ENCODE data around the gene ANK3. TPM values are rescaled to one million over a fixed set of nuclear protein-coding genes. Genes with fewer than 3 reads are reported as not detected.

ANK3 gene
- total and polyA plus RNA-seq, 4 experiments from 2014 or later = 7.2 to 90.1 (median 55.8) TPM

- POLR2A ChIA-PET (ENCODE audit: partially characterized antibody) = no interaction called here
- Histone ChIP-seq H3K4me3 (ENCODE audit: low read length in 2 of 2) (no peak overlapping the region), H3K27ac (ENCODE audit: low read depth, low read length) (no peak overlapping the region), H3K36me3 (ENCODE audit: insufficient read depth, low read length) (no peaks in the 10 kb centered on the region), H3K9me3 (ENCODE audit: control insufficient read depth in 1 of 2, low read length in 2 of 2) (no peaks in the 10 kb centered on the region), H3K27me3 (ENCODE audit: insufficient read depth, low read length) (no peaks in the 10 kb centered on the region), H3K4me1 (ENCODE audit: insufficient read depth, low read length) (peaks cover 18% of the 10 kb centered on the region)
- Mint-ChIP-seq H3K36me3 (peaks cover 27 to 29% of the 10 kb centered on the region in 2 donors), H3K9me3 (peaks cover 0 to 14% (median 7%) of the 10 kb centered on the region in 8 donors), H3K4me3 (no peak overlapping the region), H3K4me1 (peaks cover 25 to 32% (median 26%) of the 10 kb centered on the region in 4 donors), H3K27ac (no peak overlapping the region), H3K27me3 (no peaks in the 10 kb centered on the region)
- no peak for DNase-seq
- intact Hi-C loops (cut with micrococcal nuclease) = loop anchor here (10.0 kb wide), 1 partner anchor 584 kb away; no protein-coding TSS in a partner anchor
- CTCF ChIA-PET (ENCODE audit: partially characterized antibody) = interaction anchor here (0.8 to 1.5 kb wide), 2 partner anchors 438 to 560 kb away, joined by 3 to 5 read pairs; no protein-coding TSS in a partner anchor
These were observed 180.9 kb downstream of the ANK3 start for GRCh38 chr10:60208676-60209269.

- POLR2A ChIA-PET (ENCODE audit: partially characterized antibody) = no interaction called here
- Histone ChIP-seq H3K27ac (ENCODE audit: low read depth, low read length) (no peak overlapping the region), H3K9me3 (ENCODE audit: control insufficient read depth in 1 of 2, low read length in 2 of 2) (no peaks in the 10 kb centered on the region), H3K27me3 (ENCODE audit: insufficient read depth, low read length) (no peaks in the 10 kb centered on the region), H3K36me3 (ENCODE audit: insufficient read depth, low read length) (no peaks in the 10 kb centered on the region), H3K4me3 (ENCODE audit: low read length in 2 of 2) (no peak overlapping the region), H3K4me1 (ENCODE audit: insufficient read depth, low read length) (peaks cover 18% of the 10 kb centered on the region)
- intact Hi-C loops (cut with micrococcal nuclease) = loop anchor here (10.0 kb wide), 1 partner anchor 583 kb away; no protein-coding TSS in a partner anchor
- H3K27me3 Mint-ChIP-seq = no peaks in the 10 kb centered on the region
- no peak for DNase-seq
- peaks cover 22 to 27% of the 10 kb centered on the region in 2 donors for H3K36me3 Mint-ChIP-seq
- peaks cover 25 to 32% (median 26%) of the 10 kb centered on the region in 4 donors for H3K4me1 Mint-ChIP-seq
- H3K9me3 Mint-ChIP-seq = peaks cover 0 to 10% (median 7%) of the 10 kb centered on the region in 8 donors
- no peak overlapping the region for H3K4me3 Mint-ChIP-seq
- CTCF ChIA-PET (ENCODE audit: partially characterized antibody) = interaction anchor here (0.8 to 1.1 kb wide), 3 partner anchors 9 to 439 kb away, joined by 3 read pairs; no protein-coding TSS in a partner anchor
- peak overlapping the region in 1 of 7 donors; percentile 23 for H3K27ac Mint-ChIP-seq
These were observed 181.8 kb downstream of the ANK3 start for GRCh38 chr10:60207894-60208293.

- no peaks in the 10 kb centered on the region for H3K27me3 Mint-ChIP-seq
- H3K27ac Mint-ChIP-seq = peak overlapping the region in 2 of 7 donors; percentile 1 to 37
These were observed 182.9 kb downstream of the ANK3 start for GRCh38 chr10:60206735-60207134.

GRCh38 chr10:60205741-60206140, 183.9 kb downstream of the ANK3 start:
- POLR2A ChIA-PET (ENCODE audit: partially characterized antibody) = no interaction called here
- no peaks in the 10 kb centered on the region for H3K36me3 ChIP-seq (ENCODE audit: insufficient read depth, low read length)
- H3K4me3 Mint-ChIP-seq = no peak overlapping the region

More at GRCh38 chr10:60206735-60207134, 182.9 kb downstream of the ANK3 start:
- no peak overlapping the region for H3K4me3 ChIP-seq (ENCODE audit: low read length in 2 of 2)
- peaks cover 18% of the 10 kb centered on the region for H3K4me1 ChIP-seq (ENCODE audit: insufficient read depth, low read length)
- H3K36me3 Mint-ChIP-seq = peaks cover 10 to 20% of the 10 kb centered on the region in 2 donors
- intact Hi-C loops (cut with micrococcal nuclease) = loop anchor here (10.0 kb wide), 1 partner anchor 582 kb away; no protein-coding TSS in a partner anchor
- no peaks in the 10 kb centered on the region for H3K36me3 ChIP-seq (ENCODE audit: insufficient read depth, low read length)
- ChIA-PET POLR2A (ENCODE audit: partially characterized antibody) (no interaction called here), CTCF (ENCODE audit: partially characterized antibody) (interaction anchor here (1.1 kb wide), 1 partner anchor 8 kb away, joined by 3 read pairs; no protein-coding TSS in a partner anchor)
- peaks cover 20 to 26% (median 23%) of the 10 kb centered on the region in 4 donors for H3K4me1 Mint-ChIP-seq
- H3K27ac ChIP-seq (ENCODE audit: low read depth, low read length) = no peak overlapping the region
- no peaks in the 10 kb centered on the region for H3K9me3 ChIP-seq (ENCODE audit: control insufficient read depth in 1 of 2, low read length in 2 of 2)
- no peak overlapping the region for H3K4me3 Mint-ChIP-seq
- no peaks in the 10 kb centered on the region for H3K27me3 ChIP-seq (ENCODE audit: insufficient read depth, low read length)
- H3K9me3 Mint-ChIP-seq = peaks cover 0 to 2% (median 0%) of the 10 kb centered on the region in 8 donors
- DNase-seq = no peak

GRCh38 chr10:60203993-60204618, 185.6 kb downstream of the ANK3 start:
- POLR2A ChIA-PET (ENCODE audit: partially characterized antibody) = no interaction called here
- H3K9me3 Mint-ChIP-seq = no peaks in the 10 kb centered on the region
- Histone ChIP-seq H3K27ac (ENCODE audit: low read depth, low read length) (no peak overlapping the region), H3K4me3 (ENCODE audit: low read length in 2 of 2) (no peak overlapping the region), H3K27me3 (ENCODE audit: insufficient read depth, low read length) (no peaks in the 10 kb centered on the region), H3K36me3 (ENCODE audit: insufficient read depth, low read length) (no peaks in the 10 kb centered on the region), H3K4me1 (ENCODE audit: insufficient read depth, low read length) (no peaks in the 10 kb centered on the region), H3K9me3 (ENCODE audit: control insufficient read depth in 1 of 2, low read length in 2 of 2) (no peaks in the 10 kb centered on the region)
- H3K27me3 Mint-ChIP-seq = no peaks in the 10 kb centered on the region
- H3K27ac Mint-ChIP-seq = no peak overlapping the region
- no peak overlapping the region for H3K4me3 Mint-ChIP-seq
- CTCF ChIA-PET (ENCODE audit: partially characterized antibody) = interaction anchor here (0.8 to 2.1 kb wide), 4 partner anchors 8 to 563 kb away, joined by 3 to 18 read pairs (median 4); no protein-coding TSS in a partner anchor
- peaks cover 14 to 23% of the 10 kb centered on the region in 2 donors for H3K36me3 Mint-ChIP-seq
- peaks cover 0 to 6% (median 1%) of the 10 kb centered on the region in 4 donors for H3K4me1 Mint-ChIP-seq
- peak in 3 of 5 donors; percentile 1 to 12 (median 11) for DNase-seq
- intact Hi-C loops (cut with micrococcal nuclease) = loop anchor here (1.0 to 10.0 kb wide), 3 partner anchors 443 to 579 kb away; no protein-coding TSS in a partner anchor

More at GRCh38 chr10:60205741-60206140, 183.9 kb downstream of the ANK3 start:
- CTCF ChIA-PET (ENCODE audit: partially characterized antibody) = interaction anchor here (0.9 to 1.3 kb wide), 2 partner anchors 17 to 441 kb away, joined by 3 read pairs; no protein-coding TSS in a partner anchor
- Mint-ChIP-seq H3K9me3 (no peaks in the 10 kb centered on the region), H3K27me3 (no peaks in the 10 kb centered on the region), H3K36me3 (peaks cover 15 to 16% of the 10 kb centered on the region in 2 donors), H3K4me1 (peaks cover 12 to 17% (median 14%) of the 10 kb centered on the region in 4 donors), H3K27ac (peak overlapping the region in 1 of 7 donors; percentile 73)
- no peak for DNase-seq
- Histone ChIP-seq H3K9me3 (ENCODE audit: control insufficient read depth in 1 of 2, low read length in 2 of 2) (no peaks in the 10 kb centered on the region), H3K27me3 (ENCODE audit: insufficient read depth, low read length) (no peaks in the 10 kb centered on the region), H3K4me3 (ENCODE audit: low read length in 2 of 2) (no peak overlapping the region), H3K27ac (ENCODE audit: low read depth, low read length) (no peak overlapping the region), H3K4me1 (ENCODE audit: insufficient read depth, low read length) (peaks cover 8% of the 10 kb centered on the region)
- intact Hi-C loops (cut with micrococcal nuclease) = loop anchor here (2.0 to 10.0 kb wide), 2 partner anchors 441 to 581 kb away; no protein-coding TSS in a partner anchor

- H3K27ac Mint-ChIP-seq = no peak overlapping the region
- Histone ChIP-seq H3K27ac (ENCODE audit: low read depth, low read length) (no peak overlapping the region), H3K27me3 (ENCODE audit: insufficient read depth, low read length) (no peaks in the 10 kb centered on the region), H3K36me3 (ENCODE audit: insufficient read depth, low read length) (peaks cover 16% of the 10 kb centered on the region), H3K4me1 (ENCODE audit: insufficient read depth, low read length) (no peaks in the 10 kb centered on the region), H3K9me3 (ENCODE audit: control insufficient read depth in 1 of 2, low read length in 2 of 2) (no peaks in the 10 kb centered on the region), H3K4me3 (ENCODE audit: low read length in 2 of 2) (no peak overlapping the region)
- no peaks in the 10 kb centered on the region for H3K4me1 Mint-ChIP-seq
- peaks cover 41 to 54% of the 10 kb centered on the region in 2 donors for H3K36me3 Mint-ChIP-seq
- intact Hi-C loops (cut with micrococcal nuclease) = loop anchor here (10.0 kb wide), 1 partner anchor 576 kb away; no protein-coding TSS in a partner anchor
- ChIA-PET POLR2A (ENCODE audit: partially characterized antibody) (no interaction called here), CTCF (ENCODE audit: partially characterized antibody) (interaction anchor here (1.0 kb wide), 1 partner anchor 11 kb away, joined by 3 read pairs; no protein-coding TSS in a partner anchor)
- no peak for DNase-seq
- H3K4me3 Mint-ChIP-seq = no peak overlapping the region
- H3K9me3 Mint-ChIP-seq = no peaks in the 10 kb centered on the region
- no peaks in the 10 kb centered on the region for H3K27me3 Mint-ChIP-seq
These were observed 189.0 kb downstream of the ANK3 start for GRCh38 chr10:60200682-60201053.
